ENCODE results near the gene KCNQ1. TPM values are rescaled to one million over a fixed set of nuclear protein-coding genes. Genes with fewer than 3 reads are reported as not detected.
A peak's percentile ranks its signal among the peaks of the same experiment; 100 is the strongest.

KCNQ1 gene
- polyA plus RNA-seq, 1 of the 3 experiments (the other 2 are of a cell fraction), result 0.05 TPM

GRCh38 chr11:2691991-2692875 is 247.4 kb downstream of the KCNQ1 start:
- H3K27me3 ChIP-seq (ENCODE audit: insufficient read depth), result no peaks in the 10 kb centered on the region
- peaks cover 91% of the 10 kb centered on the region for H4K20me1 ChIP-seq (ENCODE audit: insufficient read depth)
- no peaks in the 10 kb centered on the region for H3K9me3 ChIP-seq
- TF ChIP-seq SMC3 (IDR thresholded peaks at IDR 0.05; ENCODE audit: low read depth, low read length) (0 out of 2 replicates have a peak, but pooled peaks have one; percentile 22), REST (IDR thresholded peaks at IDR 0.05; ENCODE audit: low read depth, low read length) (no peak), CHD2 (IDR thresholded peaks at IDR 0.05; ENCODE audit: low read length, partially characterized antibody) (no peak), RCOR1 (IDR thresholded peaks at IDR 0.05; ENCODE audit: low read length) (no peak), RAD21 (IDR thresholded peaks at IDR 0.05; ENCODE audit: low read length) (peak; percentile 18; the same call in 1 of the 2 replicates), POLR2AphosphoS5 (IDR thresholded peaks at IDR 0.05; ENCODE audit: low read depth, low read length) (no peak), JUND (IDR thresholded peaks at IDR 0.05) (no peak), USF1 (IDR thresholded peaks at IDR 0.05; ENCODE audit: borderline replicate concordance, low read depth) (no peak), CTCF (IDR thresholded peaks at IDR 0.05) (peak; percentile 18; the same call in 1 of the 2 replicates)
- TF ChIP-seq, protein P1, sequence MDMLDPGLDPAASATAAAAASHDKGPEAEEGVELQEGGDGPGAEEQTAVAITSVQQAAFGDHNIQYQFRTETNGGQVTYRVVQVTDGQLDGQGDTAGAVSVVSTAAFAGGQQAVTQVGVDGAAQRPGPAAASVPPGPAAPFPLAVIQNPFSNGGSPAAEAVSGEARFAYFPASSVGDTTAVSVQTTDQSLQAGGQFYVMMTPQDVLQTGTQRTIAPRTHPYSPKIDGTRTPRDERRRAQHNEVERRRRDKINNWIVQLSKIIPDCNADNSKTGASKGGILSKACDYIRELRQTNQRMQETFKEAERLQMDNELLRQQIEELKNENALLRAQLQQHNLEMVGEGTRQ (IDR thresholded peaks at IDR 0.05; ENCODE audit: borderline replicate concordance, low read depth, low read length), result no peak
- TF ChIP-seq, protein P2, sequence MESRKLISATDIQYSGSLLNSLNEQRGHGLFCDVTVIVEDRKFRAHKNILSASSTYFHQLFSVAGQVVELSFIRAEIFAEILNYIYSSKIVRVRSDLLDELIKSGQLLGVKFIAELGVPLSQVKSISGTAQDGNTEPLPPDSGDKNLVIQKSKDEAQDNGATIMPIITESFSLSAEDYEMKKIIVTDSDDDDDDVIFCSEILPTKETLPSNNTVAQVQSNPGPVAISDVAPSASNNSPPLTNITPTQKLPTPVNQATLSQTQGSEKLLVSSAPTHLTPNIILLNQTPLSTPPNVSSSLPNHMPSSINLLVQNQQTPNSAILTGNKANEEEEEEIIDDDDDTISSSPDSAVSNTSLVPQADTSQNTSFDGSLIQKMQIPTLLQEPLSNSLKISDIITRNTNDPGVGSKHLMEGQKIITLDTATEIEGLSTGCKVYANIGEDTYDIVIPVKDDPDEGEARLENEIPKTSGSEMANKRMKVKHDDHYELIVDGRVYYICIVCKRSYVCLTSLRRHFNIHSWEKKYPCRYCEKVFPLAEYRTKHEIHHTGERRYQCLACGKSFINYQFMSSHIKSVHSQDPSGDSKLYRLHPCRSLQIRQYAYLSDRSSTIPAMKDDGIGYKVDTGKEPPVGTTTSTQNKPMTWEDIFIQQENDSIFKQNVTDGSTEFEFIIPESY (IDR thresholded peaks at IDR 0.05; ENCODE audit: borderline replicate concordance, low read depth), result no peak
- H3K4me2 ChIP-seq, result no peak overlapping the region
- H3K27ac ChIP-seq (ENCODE audit: low read depth in 2 of 2, low read length in 1 of 2), result no peak overlapping the region
- H2AFZ ChIP-seq (ENCODE audit: low read depth), result no peak overlapping the region
- no peak overlapping the region for H3K9ac ChIP-seq
- peaks cover 0 to 66% of the 10 kb centered on the region in 2 experiments; a peak in 1 of 4 replicates for H3K4me1 ChIP-seq (ENCODE audit: control insufficient read depth in 1 of 2, insufficient read depth in 2 of 2, low read depth in 1 of 2, low read length in 1 of 2)
- 69% methylated on average over 3 of the region's 3 CpGs for WGBS (ENCODE audit: low lambda C conversion rate)
- CTCF ChIA-PET, result interaction anchor here (1.3 to 3.5 kb wide), 7 partner anchors 11 to 195 kb away, joined by 3 to 19 read pairs (median 6); partner anchors contain the start of gene CDKN1C
- no peak for DNase-seq
- no peaks in the 10 kb centered on the region for H3K36me3 ChIP-seq (replicated peaks in 1 of 2; ENCODE audit: control insufficient read depth in 1 of 2, insufficient read depth in 2 of 2, low read length in 1 of 2)
- peaks cover 58% of the 10 kb centered on the region for H3K79me2 ChIP-seq (ENCODE audit: insufficient read depth)
- H3K4me3 ChIP-seq (ENCODE audit: low read depth in 2 of 2, low read length in 1 of 2), result no peak overlapping the region
- H3F3A ChIP-seq (replicated peaks; ENCODE audit: insufficient read depth), result no peaks in the 10 kb centered on the region
- POLR2A ChIA-PET, result no interaction called here
- H3K9me2 ChIP-seq, result no peaks in the 10 kb centered on the region

Measured in SK-N-SH (cell line).